Gastroesophageal sphincter (tissue), 3 donors: ENCODE results near the gene XPOT.

Experiments
- CTCF ChIP-seq, 4 experiments: fragments of 200-600 bp in 2 of 4; fragments of 450-650 bp in 2 of 4; sonication (generic) in 1 of 4; IDR thresholded peaks; one replicate each; pipeline ENCODE4 v1.5.1; 2017 to 2019; ENCODE audit warnings: antibody characterized with exemption in 4 of 4, mild to moderate bottlenecking in 2 of 4, moderate library complexity in 2 of 4
- EP300 ChIP-seq: sonication (generic); formaldehyde crosslinking; IDR thresholded peaks from one replicate; pipeline ENCODE4 v1.6.1; 2017; ENCODE audit warnings: antibody characterized with exemption, mild to moderate bottlenecking
- POLR2A ChIP-seq, 2 donors: fragments of 450-650 bp; IDR thresholded peaks; one replicate each; pipeline ENCODE4 v1.6.1; 2017; ENCODE audit warnings: antibody characterized with exemption in 2 of 2, mild to moderate bottlenecking in 2 of 2, moderate library complexity in 1 of 2
- POLR2AphosphoS5 ChIP-seq: sonication (generic); formaldehyde crosslinking; IDR thresholded peaks from one replicate; pipeline ENCODE4 v1.6.1; 2017; ENCODE audit warnings: antibody characterized with exemption

- TF ChIP-seq POLR2A (IDR thresholded peaks at IDR 0.05) = no peak
- no peak for TF ChIP-seq POLR2AphosphoS5
- TF ChIP-seq CTCF (IDR thresholded peaks at IDR 0.05) = no peak
- TF ChIP-seq EP300 = no peak
Observed at GRCh38 chr12:64491718-64492117, 87.5 kb downstream of the XPOT start.
